ENCODE data around the gene COL4A2. TPM values are rescaled to one million over a fixed set of nuclear protein-coding genes. Genes with fewer than 3 reads are reported as not detected.

COL4A2 gene
- total RNA-seq, 1 donor from 2014 or later, result 417 TPM

DNA sequence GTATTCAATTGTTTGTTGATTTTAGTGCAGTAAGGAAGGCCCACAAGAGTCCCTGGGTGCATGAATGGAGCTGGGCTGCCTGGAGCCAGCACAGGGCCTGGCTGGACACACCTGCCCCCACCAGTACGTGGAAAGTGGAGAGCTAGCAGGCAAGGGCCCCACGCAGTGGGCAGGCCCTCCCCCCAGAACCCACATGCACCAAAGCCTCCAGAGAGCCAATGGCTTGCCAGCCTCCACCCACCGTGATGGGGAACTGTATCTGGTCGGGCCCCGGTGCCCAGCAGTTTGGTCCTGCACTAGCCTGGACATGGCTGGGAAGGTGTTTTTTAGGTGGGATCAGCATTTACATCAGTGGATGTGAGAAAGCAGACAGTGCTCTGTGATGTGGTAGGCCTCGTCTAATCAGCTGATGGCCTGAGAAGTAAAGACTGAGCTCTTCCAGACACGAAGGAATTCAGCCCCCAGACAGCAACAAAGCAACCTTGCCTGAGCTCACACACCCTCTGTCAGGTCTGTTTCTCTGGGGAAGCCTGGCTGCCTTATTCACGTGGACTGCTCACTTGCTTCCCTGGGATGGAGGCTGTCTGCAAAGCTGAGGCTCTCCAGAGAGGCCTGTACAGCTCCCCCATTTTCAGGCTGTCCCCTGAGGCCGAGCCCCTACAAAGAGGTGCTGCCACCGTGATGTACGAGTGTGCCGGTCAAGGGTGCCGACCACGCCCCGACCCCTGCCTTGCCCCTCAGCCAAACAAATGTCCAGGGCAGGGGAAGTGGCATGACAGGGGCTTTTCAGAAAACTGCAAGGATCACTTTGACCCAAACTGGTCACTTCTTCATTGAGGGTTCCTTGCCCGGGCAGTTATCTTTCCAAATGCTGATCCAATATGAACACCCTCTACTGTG is 226.9 kb downstream of the COL4A2 start:
- no peak for ATAC-seq
- intact Hi-C loops (cut with DNase I), result no loop called here
- DNase-seq (ENCODE audit: low spot score), result no peak

DNA sequence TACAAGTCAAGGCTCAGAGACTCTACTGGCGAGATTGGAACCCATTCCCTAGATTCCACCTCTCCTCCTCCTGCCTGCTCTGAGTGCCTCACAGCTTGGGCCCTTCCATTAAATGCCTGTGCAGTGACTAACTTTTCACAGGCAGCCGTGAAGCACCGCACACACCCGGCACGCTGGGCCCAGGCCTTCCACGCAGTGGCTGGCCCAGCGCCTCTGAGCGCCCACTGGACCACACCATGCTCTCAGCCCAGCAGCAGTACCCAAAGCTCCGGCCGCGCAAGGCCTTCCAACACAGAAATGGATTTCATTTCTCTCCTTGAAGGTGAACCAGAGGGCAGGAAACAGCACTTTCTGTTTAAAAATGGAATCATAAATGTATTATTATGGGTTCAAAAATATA is 228.4 kb downstream of the COL4A2 start:
- intact Hi-C loops (cut with DNase I), result no loop called here
- ATAC-seq (no peak), DNase-seq (ENCODE audit: low spot score) (no peak)

GRCh38 chr13:110536006-110536693 is 229.1 kb downstream of the COL4A2 start:
- ATAC-seq, result peak; percentile 89
- intact Hi-C loops (cut with DNase I), result no loop called here
- no peak for DNase-seq (ENCODE audit: low spot score)

DNA sequence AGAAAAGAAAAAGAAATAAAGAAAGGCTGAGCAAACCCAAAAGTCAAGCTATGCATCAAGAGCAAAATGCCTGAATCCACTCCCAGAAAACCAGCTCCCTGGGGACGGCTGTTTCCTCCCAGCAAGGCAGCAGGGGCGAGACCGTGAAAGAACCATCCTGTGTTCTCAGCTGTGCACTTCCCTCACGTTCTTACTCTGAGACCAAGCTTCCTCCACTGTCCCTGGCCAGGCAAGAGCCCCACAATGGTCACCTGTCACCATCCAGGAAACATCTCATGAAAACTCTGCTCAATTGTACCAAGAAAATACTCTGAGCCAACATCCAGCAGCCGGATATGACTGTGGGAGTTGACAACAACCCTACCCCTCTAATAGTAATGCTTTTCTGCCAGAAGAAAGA is 231.5 kb downstream of the COL4A2 start:
- peak; percentile 83 for DNase-seq (ENCODE audit: low spot score)
- peak; percentile 54 for ATAC-seq
- intact Hi-C loops (cut with DNase I), result no loop called here

- intact Hi-C loops (cut with DNase I), result no loop called here
- DNase-seq (ENCODE audit: low spot score) (no peak), ATAC-seq (no peak)
Measured at GRCh38 chr13:110539894-110540293, 232.8 kb downstream of the COL4A2 start.

GRCh38 chr13:110540871-110541525 is 233.9 kb downstream of the COL4A2 start:
- no peak for DNase-seq (ENCODE audit: low spot score)
- no peak for ATAC-seq
- intact Hi-C loops (cut with DNase I), result no loop called here

DNA sequence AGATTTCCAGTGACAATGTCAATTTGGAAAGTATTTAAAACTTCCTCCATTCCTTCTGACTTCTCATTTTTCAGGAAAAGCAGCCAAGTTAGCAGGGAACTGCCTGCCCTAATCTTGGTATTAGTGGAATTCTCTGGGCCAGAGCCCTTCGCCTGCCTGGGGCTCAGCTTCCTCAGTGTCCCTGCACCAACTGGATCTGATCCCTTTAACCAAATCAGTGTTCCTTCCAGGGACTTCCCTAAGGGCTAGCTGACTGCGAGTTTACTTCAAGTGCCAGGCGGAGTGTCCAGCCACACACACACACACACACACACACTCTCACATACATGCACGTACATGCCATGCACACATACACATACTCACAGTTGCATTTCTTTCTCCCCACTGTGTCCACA is 234.4 kb downstream of the COL4A2 start:
- ATAC-seq (peak; percentile 37), DNase-seq (ENCODE audit: low spot score) (no peak)
- intact Hi-C loops (cut with DNase I), result no loop called here

- no peak for DNase-seq (ENCODE audit: low spot score)
- intact Hi-C loops (cut with DNase I), result no loop called here
- no peak for ATAC-seq
Measured at GRCh38 chr13:110542169-110542796, 235.2 kb downstream of the COL4A2 start.

DNA sequence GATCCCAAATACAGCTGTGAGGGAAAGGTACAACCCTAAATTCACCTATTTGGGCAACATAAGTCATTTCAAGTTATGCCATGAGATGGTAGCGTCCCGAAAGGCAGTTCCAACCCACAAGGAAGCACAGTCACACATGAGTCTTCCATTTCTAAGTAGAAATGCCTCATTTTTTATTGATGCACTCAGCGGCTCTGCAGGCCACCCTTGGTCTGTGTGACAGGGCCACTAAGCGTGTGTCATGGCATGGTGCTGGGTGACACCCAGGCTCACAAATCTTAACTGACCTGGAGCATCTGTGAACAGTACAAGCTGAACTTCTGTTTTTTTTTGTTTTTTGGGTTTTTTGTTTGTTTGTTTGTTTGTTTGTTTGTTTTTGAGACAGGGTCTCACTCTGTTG is 239.3 kb downstream of the COL4A2 start:
- ATAC-seq (no peak), DNase-seq (ENCODE audit: low spot score) (no peak)
- intact Hi-C loops (cut with DNase I), result no loop called here

- DNase-seq (ENCODE audit: low spot score) (peak; percentile 84), ATAC-seq (peak; percentile 61)
- intact Hi-C loops (cut with DNase I), result no loop called here
Measured at GRCh38 chr13:110546926-110547325, 239.8 kb downstream of the COL4A2 start.

- intact Hi-C loops (cut with DNase I), result no loop called here
- DNase-seq (ENCODE audit: low spot score) (no peak), ATAC-seq (no peak)
Measured at GRCh38 chr13:110548891-110549794, 242.1 kb downstream of the COL4A2 start.

GRCh38 chr13:110549795-110550160 is 242.7 kb downstream of the COL4A2 start:
- intact Hi-C loops (cut with DNase I), result no loop called here
- no peak for DNase-seq (ENCODE audit: low spot score)
- no peak for ATAC-seq

DNA sequence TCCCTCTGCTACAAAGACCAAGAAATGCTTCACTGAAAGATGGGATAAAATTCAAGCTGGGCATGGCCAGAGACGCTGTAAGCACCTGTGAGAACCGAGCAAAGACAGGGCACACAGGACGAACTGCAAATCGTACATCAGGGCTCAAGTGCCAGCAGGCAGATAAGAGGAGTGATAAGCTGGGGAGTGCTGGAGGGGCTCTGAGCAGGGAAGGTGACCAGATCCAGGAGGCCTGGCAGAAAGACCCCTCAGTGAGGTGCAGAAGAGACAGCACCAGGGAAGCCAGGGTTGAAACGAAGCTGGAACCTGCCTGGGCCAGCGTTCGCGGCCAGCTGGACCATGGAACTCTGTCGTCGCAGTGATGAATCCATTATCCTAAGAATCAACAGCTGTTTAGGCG is 244.2 kb downstream of the COL4A2 start:
- peak; percentile 49 for DNase-seq (ENCODE audit: low spot score)
- intact Hi-C loops (cut with DNase I), result no loop called here
- ATAC-seq, result peak; percentile 4

DNA sequence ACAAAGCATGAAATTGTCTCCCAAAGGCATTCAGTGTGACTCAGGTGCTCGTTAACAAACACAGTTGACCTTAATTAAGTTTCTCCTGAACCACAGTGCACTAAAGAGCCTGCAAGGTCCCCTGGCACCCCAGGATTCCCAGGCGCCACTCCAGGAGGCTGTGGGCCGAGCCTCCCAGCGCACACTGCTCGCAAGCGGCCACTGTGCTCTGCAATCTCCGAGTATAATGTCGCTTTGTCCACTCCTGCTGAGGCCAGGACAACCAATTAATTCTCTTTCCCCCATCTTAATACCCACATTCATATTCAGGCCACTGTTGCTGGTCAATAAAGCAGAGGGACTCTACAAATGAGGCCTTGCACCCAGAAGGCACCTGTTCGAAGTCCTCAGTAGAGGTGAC is 245.7 kb downstream of the COL4A2 start:
- DNase-seq (ENCODE audit: low spot score) (no peak), ATAC-seq (no peak)
- intact Hi-C loops (cut with DNase I), result no loop called here

DNA sequence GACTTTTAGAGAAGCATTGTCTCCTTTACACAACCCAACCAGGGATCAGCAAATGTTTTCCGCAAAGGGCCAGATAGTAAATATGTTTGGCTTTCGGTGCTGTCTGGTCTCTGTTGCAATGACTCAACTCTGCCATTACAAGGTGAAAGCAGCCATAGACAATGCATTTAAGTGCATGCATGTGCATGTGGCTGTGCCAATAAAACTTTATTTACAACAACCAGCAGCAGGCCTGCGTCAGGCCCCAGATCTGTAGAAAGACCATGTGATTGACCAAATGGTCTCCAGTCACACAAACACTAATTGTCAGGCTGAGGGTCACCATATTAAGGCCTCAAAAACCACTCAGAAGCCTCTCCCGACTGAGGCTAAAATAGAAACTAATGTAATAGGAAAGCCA is 246.3 kb downstream of the COL4A2 start:
- DNase-seq (ENCODE audit: low spot score) (no peak), ATAC-seq (no peak)
- intact Hi-C loops (cut with DNase I), result no loop called here

DNA sequence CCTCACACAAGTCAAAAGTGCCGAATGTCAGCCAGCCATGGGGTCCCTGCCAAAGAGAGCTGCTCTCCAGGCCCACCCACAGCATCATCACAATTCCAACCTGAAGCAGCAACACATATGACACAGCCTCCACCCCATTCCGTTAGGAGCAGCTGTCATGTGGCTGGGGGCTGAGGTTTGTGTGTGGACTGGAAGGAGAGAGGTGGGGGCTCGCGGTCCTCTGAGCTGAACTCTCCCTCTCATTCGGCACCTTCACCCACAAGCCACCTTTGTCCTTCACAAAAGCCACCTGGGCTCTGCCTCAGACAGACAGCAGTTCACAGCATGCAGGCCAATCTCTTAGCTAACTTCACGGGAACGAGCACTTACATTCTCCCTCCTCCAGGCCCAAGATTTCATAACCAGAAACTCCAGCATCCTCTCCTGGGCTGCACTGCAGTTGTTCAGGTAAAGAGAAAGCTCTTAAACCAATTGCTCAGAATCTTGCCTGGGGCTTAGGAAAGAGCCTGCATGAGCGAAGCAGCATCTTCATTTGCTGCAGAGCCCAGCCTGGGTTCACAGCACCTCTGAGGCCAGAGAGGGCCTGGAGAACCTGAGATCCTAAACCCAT is 247.2 kb downstream of the COL4A2 start:
- no peak for DNase-seq (ENCODE audit: low spot score)
- no peak for ATAC-seq
- intact Hi-C loops (cut with DNase I), result no loop called here

- intact Hi-C loops (cut with DNase I), result no loop called here
- ATAC-seq, result no peak
- no peak for DNase-seq (ENCODE audit: low spot score)
Measured at GRCh38 chr13:110554946-110555345, 247.9 kb downstream of the COL4A2 start.

DNA sequence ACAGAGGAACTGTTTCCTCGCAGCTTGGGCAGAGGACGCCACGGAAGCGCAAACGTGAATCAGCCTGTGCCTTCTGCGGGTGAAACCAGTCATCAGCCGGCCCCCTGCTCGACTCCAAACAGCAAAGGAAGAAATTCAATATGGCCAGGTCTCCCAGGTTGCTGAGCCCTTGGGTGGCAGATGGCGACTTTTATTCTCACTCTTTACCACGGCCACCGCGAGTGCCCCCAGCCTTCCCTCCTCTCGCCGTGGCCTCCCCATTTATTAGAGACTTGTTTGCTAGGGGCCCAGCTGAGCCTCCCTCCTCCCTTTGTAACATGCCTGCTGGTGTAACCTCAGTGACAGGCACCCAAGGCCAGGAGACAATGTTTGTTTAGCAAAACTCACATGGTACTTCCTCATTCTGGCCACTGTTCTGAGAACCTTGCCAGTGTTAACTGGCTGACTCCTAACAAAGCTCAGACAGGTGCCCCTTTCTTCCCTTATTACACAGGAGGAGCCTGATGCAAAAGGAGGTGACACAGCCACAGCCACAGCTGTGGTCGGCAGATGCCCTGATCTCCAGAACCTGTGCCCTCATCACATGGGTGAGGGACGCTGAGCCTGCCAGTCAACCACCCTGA is 248.6 kb downstream of the COL4A2 start:
- intact Hi-C loops (cut with DNase I), result no loop called here
- ATAC-seq (no peak), DNase-seq (ENCODE audit: low spot score) (no peak)

All from sciatic nerve (tissue), 2 donors.